ENCODE data around the gene CCDC149.

The CCDC149 gene

DNA sequence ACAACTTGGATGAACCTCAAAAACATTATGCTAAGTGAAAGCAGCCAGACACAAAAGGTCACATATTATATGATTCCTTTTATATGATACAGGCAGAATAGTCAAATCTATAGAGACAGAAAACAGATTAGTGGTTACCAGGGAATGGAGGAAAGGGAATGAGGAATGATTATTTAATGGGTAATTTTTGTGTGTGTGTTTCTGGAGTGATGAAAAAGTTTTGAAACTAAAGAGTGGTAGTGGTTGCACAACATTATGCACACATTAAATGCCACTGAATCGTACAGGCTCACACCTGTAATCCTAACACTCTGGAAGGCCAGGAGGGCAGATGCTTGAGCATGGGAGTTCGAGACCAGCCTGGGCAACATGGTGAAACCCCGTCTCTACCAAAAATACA is 137.1 kb downstream of the CCDC149 start:
- H3K36me3 ChIP-seq (ENCODE audit: control insufficient read depth, insufficient read depth, low read length): no peaks in the 10 kb centered on the region
- peaks cover 3% of the 10 kb centered on the region; the same call in 1 of the 2 replicates for H3K4me1 ChIP-seq (ENCODE audit: control insufficient read depth, insufficient read depth, low read length)
- no peaks in the 10 kb centered on the region for H3K9me3 ChIP-seq (ENCODE audit: control insufficient read depth, insufficient read depth, low read length)
- no peak overlapping the region for H3K4me3 ChIP-seq (ENCODE audit: low read depth, low read length)
- H3K9ac ChIP-seq (ENCODE audit: low read depth, low read length): no peak overlapping the region
- H3K27me3 ChIP-seq (ENCODE audit: control insufficient read depth, insufficient read depth, low read length): peaks cover 4% of the 10 kb centered on the region; the same call in 1 of the 2 replicates
- H3K27ac ChIP-seq (ENCODE audit: low read depth, low read length): no peak overlapping the region

- H3K4me1 ChIP-seq (ENCODE audit: control insufficient read depth, insufficient read depth, low read length): peaks cover 4% of the 10 kb centered on the region; the same call in 1 of the 2 replicates
- H3K27me3 ChIP-seq (ENCODE audit: control insufficient read depth, insufficient read depth, low read length): peaks cover under 1% of the 10 kb centered on the region; the same call in 1 of the 2 replicates
- no peak overlapping the region for H3K27ac ChIP-seq (ENCODE audit: low read depth, low read length)
- no peak overlapping the region for H3K4me3 ChIP-seq (ENCODE audit: low read depth, low read length)
- no peaks in the 10 kb centered on the region for H3K36me3 ChIP-seq (ENCODE audit: control insufficient read depth, insufficient read depth, low read length)
- no peaks in the 10 kb centered on the region for H3K9me3 ChIP-seq (ENCODE audit: control insufficient read depth, insufficient read depth, low read length)
- H3K9ac ChIP-seq (ENCODE audit: low read depth, low read length): no peak overlapping the region
Observed at GRCh38 chr4:24775032-24775605, 137.7 kb downstream of the CCDC149 start.

GRCh38 chr4:24774452-24774851 is 138.4 kb downstream of the CCDC149 start:
- H3K27me3 ChIP-seq (ENCODE audit: control insufficient read depth, insufficient read depth, low read length): no peaks in the 10 kb centered on the region
- no peak overlapping the region for H3K9ac ChIP-seq (ENCODE audit: low read depth, low read length)
- no peaks in the 10 kb centered on the region for H3K36me3 ChIP-seq (ENCODE audit: control insufficient read depth, insufficient read depth, low read length)
- peaks cover 9% of the 10 kb centered on the region; the same call in 1 of the 2 replicates for H3K4me1 ChIP-seq (ENCODE audit: control insufficient read depth, insufficient read depth, low read length)
- H3K27ac ChIP-seq (ENCODE audit: low read depth, low read length): no peak overlapping the region
- no peaks in the 10 kb centered on the region for H3K9me3 ChIP-seq (ENCODE audit: control insufficient read depth, insufficient read depth, low read length)
- no peak overlapping the region for H3K4me3 ChIP-seq (ENCODE audit: low read depth, low read length)

DNA sequence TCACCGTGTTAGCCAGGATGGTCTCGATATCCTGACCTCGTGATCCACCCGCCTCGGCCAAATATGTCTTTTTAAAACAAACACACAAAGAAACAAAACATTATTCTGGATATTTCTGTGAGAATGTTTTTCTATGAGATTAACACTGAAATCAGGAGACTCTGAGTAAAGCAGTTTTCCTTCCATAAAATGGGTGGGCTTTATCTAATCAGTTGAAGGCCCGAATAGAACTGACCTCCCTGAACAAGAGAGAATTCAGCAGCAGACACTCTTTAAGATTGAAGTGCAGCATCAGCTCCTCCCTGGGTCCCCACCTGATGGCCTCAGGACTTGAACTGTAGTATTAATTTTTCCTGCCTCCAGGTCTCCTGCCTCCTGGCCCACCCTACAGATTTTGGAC is 139.9 kb downstream of the CCDC149 start:
- Histone ChIP-seq H3K27me3 (ENCODE audit: control insufficient read depth, insufficient read depth, low read length) (no peaks in the 10 kb centered on the region), H3K4me1 (ENCODE audit: control insufficient read depth, insufficient read depth, low read length) (peaks cover 9% of the 10 kb centered on the region; the same call in 1 of the 2 replicates), H3K27ac (ENCODE audit: low read depth, low read length) (no peak overlapping the region), H3K9me3 (ENCODE audit: control insufficient read depth, insufficient read depth, low read length) (no peaks in the 10 kb centered on the region), H3K36me3 (ENCODE audit: control insufficient read depth, insufficient read depth, low read length) (no peaks in the 10 kb centered on the region), H3K4me3 (ENCODE audit: low read depth, low read length) (no peak overlapping the region), H3K9ac (ENCODE audit: low read depth, low read length) (no peak overlapping the region)

- Histone ChIP-seq H3K9me3 (ENCODE audit: control insufficient read depth, insufficient read depth, low read length) (no peaks in the 10 kb centered on the region), H3K9ac (ENCODE audit: low read depth, low read length) (no peak overlapping the region), H3K36me3 (ENCODE audit: control insufficient read depth, insufficient read depth, low read length) (no peaks in the 10 kb centered on the region), H3K27ac (ENCODE audit: low read depth, low read length) (no peak overlapping the region), H3K4me3 (ENCODE audit: low read depth, low read length) (no peak overlapping the region), H3K4me1 (ENCODE audit: control insufficient read depth, insufficient read depth, low read length) (peaks cover 6% of the 10 kb centered on the region; the same call in 1 of the 2 replicates), H3K27me3 (ENCODE audit: control insufficient read depth, insufficient read depth, low read length) (no peaks in the 10 kb centered on the region)
Observed at GRCh38 chr4:24772061-24772705, 140.7 kb downstream of the CCDC149 start.

- Histone ChIP-seq H3K27ac (ENCODE audit: low read depth, low read length) (no peak overlapping the region), H3K9ac (ENCODE audit: low read depth, low read length) (no peak overlapping the region), H3K27me3 (ENCODE audit: control insufficient read depth, insufficient read depth, low read length) (no peaks in the 10 kb centered on the region), H3K9me3 (ENCODE audit: control insufficient read depth, insufficient read depth, low read length) (no peaks in the 10 kb centered on the region), H3K36me3 (ENCODE audit: control insufficient read depth, insufficient read depth, low read length) (no peaks in the 10 kb centered on the region), H3K4me3 (ENCODE audit: low read depth, low read length) (no peak overlapping the region), H3K4me1 (ENCODE audit: control insufficient read depth, insufficient read depth, low read length) (peaks cover 6% of the 10 kb centered on the region; the same call in 1 of the 2 replicates)
Observed at GRCh38 chr4:24771241-24771640, 141.6 kb downstream of the CCDC149 start.

DNA sequence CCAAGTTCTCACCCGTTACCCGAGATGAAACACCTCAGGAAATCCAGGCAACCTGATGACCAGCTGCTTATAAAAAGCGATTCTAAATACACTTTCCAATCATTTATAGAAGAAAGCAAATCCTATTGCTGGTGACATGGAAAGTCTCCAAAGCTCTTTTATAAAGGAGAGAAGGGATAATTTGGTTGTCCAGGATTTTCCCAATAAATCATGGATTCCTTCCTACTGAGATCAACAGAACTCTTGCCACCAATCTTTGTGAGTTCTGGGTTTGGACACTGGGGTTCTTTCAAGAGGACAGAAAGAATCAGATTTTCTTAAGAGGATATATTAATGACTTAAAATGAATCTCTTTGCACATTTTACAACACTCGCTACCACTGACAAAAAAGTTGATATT is 142.2 kb downstream of the CCDC149 start:
- Histone ChIP-seq H3K9ac (ENCODE audit: low read depth, low read length) (no peak overlapping the region), H3K4me3 (ENCODE audit: low read depth, low read length) (no peak overlapping the region), H3K36me3 (ENCODE audit: control insufficient read depth, insufficient read depth, low read length) (no peaks in the 10 kb centered on the region), H3K4me1 (ENCODE audit: control insufficient read depth, insufficient read depth, low read length) (peaks cover 6% of the 10 kb centered on the region; the same call in 1 of the 2 replicates), H3K27ac (ENCODE audit: low read depth, low read length) (no peak overlapping the region), H3K27me3 (ENCODE audit: control insufficient read depth, insufficient read depth, low read length) (no peaks in the 10 kb centered on the region), H3K9me3 (ENCODE audit: control insufficient read depth, insufficient read depth, low read length) (no peaks in the 10 kb centered on the region)

DNA sequence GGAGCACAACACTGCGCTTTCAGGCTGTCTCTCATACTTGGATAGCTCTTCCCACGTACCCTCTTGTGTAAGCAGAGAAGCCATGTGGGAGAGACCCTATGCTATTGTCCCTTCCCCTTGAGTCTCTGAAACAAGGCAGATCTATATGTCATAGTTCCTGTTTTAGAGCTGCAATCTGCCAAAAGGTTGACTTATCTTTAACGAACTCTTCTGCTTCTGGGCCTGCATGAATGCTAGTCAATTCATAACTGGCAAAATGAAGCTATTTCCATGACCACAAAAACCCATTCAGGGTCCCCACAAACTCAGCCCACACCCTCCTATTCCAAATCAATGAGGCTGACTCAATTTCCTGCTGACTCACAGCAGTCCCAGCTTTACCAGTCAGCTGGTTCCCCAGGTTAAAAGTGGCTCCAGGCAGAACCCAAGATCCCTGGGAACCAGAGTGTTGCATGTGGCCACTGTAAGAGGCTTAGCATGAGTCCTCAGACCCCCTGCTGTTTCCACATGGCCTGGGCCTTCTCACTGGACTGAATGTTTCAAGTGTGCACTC is 142.7 kb downstream of the CCDC149 start:
- Histone ChIP-seq H3K27me3 (ENCODE audit: control insufficient read depth, insufficient read depth, low read length) (no peaks in the 10 kb centered on the region), H3K4me3 (ENCODE audit: low read depth, low read length) (no peak overlapping the region), H3K27ac (ENCODE audit: low read depth, low read length) (peak overlapping the region; percentile 60), H3K9ac (ENCODE audit: low read depth, low read length) (no peak overlapping the region), H3K4me1 (ENCODE audit: control insufficient read depth, insufficient read depth, low read length) (peaks cover 9% of the 10 kb centered on the region; the same call in 1 of the 2 replicates), H3K36me3 (ENCODE audit: control insufficient read depth, insufficient read depth, low read length) (no peaks in the 10 kb centered on the region), H3K9me3 (ENCODE audit: control insufficient read depth, insufficient read depth, low read length) (no peaks in the 10 kb centered on the region)

DNA sequence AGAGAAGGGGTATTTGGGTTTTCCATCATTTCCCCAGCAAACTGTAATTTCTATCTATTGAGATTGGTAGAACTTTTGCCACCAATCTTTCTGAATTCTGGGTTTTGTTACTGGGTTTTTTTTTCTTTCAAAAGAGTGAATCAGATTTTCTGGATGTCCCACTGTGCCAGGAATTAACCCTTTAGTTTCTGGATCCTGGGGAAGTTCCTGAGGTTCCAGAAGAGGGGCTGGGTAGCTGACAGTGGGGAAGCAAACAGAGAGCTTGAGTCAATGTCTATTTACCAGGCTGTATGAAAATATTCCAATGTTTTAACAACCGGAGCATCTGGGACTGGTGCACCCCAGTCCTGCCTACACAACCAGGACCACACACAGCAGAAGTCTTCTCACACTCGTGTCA is 143.3 kb downstream of the CCDC149 start:
- Histone ChIP-seq H3K27me3 (ENCODE audit: control insufficient read depth, insufficient read depth, low read length) (no peaks in the 10 kb centered on the region), H3K36me3 (ENCODE audit: control insufficient read depth, insufficient read depth, low read length) (no peaks in the 10 kb centered on the region), H3K27ac (ENCODE audit: low read depth, low read length) (peak overlapping the region; percentile 60), H3K9me3 (ENCODE audit: control insufficient read depth, insufficient read depth, low read length) (no peaks in the 10 kb centered on the region), H3K4me3 (ENCODE audit: low read depth, low read length) (no peak overlapping the region), H3K9ac (ENCODE audit: low read depth, low read length) (no peak overlapping the region), H3K4me1 (ENCODE audit: control insufficient read depth, insufficient read depth, low read length) (peaks cover 9% of the 10 kb centered on the region; the same call in 1 of the 2 replicates)

- H3K4me1 ChIP-seq (ENCODE audit: control insufficient read depth, insufficient read depth, low read length): peaks cover 9% of the 10 kb centered on the region; the same call in 1 of the 2 replicates
- no peaks in the 10 kb centered on the region for H3K9me3 ChIP-seq (ENCODE audit: control insufficient read depth, insufficient read depth, low read length)
- no peak overlapping the region for H3K9ac ChIP-seq (ENCODE audit: low read depth, low read length)
- H3K4me3 ChIP-seq (ENCODE audit: low read depth, low read length): no peak overlapping the region
- H3K27ac ChIP-seq (ENCODE audit: low read depth, low read length): no peak overlapping the region
- no peaks in the 10 kb centered on the region for H3K36me3 ChIP-seq (ENCODE audit: control insufficient read depth, insufficient read depth, low read length)
- H3K27me3 ChIP-seq (ENCODE audit: control insufficient read depth, insufficient read depth, low read length): no peaks in the 10 kb centered on the region
Observed at GRCh38 chr4:24768604-24769003, 144.2 kb downstream of the CCDC149 start.

DNA sequence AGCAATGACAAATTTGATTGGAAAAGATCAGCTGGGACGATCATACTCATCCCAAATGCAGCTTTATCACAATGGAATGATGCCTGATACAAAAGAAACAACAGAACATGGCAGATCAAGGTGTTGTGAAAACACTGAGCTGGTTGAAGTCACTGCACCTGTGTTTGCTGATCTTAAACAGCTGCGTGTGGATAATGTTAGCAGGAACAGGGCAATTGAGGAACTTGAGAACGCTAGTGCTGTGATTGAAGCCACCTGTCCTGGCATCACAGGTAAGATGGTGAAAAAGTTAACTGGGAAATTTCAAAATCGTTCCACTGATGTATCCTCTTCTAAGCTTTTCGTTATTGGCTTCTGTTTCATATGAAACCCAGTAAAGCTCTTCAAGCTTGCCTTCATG is 144.8 kb downstream of the CCDC149 start:
- Histone ChIP-seq H3K9ac (ENCODE audit: low read depth, low read length) (no peak overlapping the region), H3K4me1 (ENCODE audit: control insufficient read depth, insufficient read depth, low read length) (peaks cover 9% of the 10 kb centered on the region; the same call in 1 of the 2 replicates), H3K4me3 (ENCODE audit: low read depth, low read length) (no peak overlapping the region), H3K36me3 (ENCODE audit: control insufficient read depth, insufficient read depth, low read length) (no peaks in the 10 kb centered on the region), H3K27ac (ENCODE audit: low read depth, low read length) (no peak overlapping the region), H3K9me3 (ENCODE audit: control insufficient read depth, insufficient read depth, low read length) (no peaks in the 10 kb centered on the region), H3K27me3 (ENCODE audit: control insufficient read depth, insufficient read depth, low read length) (no peaks in the 10 kb centered on the region)
